Central memory CD8-positive, alpha-beta T cell (primary cell): ENCODE measurements around the gene TSPEAR.
A peak's percentile ranks its signal among the peaks of the same experiment; 100 is the strongest.

ENCODE experiments used
- ATAC-seq: fragments of 150-1000 bp; cut with Tn5 transposase; replicated peaks from 2 replicates; pipeline ENCODE4 v1.10.0; 2022; ENCODE audit warnings: mild to moderate bottlenecking, moderate FRiP score, moderate number of reproducible peaks; ENCODE audit not compliant: poor library complexity, severe bottlenecking; ENCODE audit errors: extremely low read depth
- DNase-seq, 2 donors: peaks; one replicate each; pipeline ENCODE4 v3.0.0; 2021; ENCODE audit warnings: low spot score in 2 of 2
- H3K27ac Mint-ChIP-seq: one replicate; pipeline ENCODE4 v1.8.0; 2022; ENCODE audit warnings: low read depth, mild to moderate bottlenecking, moderate library complexity, mixed read lengths
- H3K27me3 Mint-ChIP-seq: one replicate; pipeline ENCODE4 v1.8.0; 2022; ENCODE audit warnings: mixed read lengths
- H3K36me3 Mint-ChIP-seq: one replicate; pipeline ENCODE4 v1.8.0; 2022; ENCODE audit warnings: mild to moderate bottlenecking, moderate library complexity, mixed read lengths; ENCODE audit not compliant: insufficient read depth
- H3K4me1 Mint-ChIP-seq: one replicate; pipeline ENCODE4 v1.8.0; 2022; ENCODE audit warnings: mixed read lengths
- H3K4me3 Mint-ChIP-seq: one replicate; pipeline ENCODE4 v1.8.0; 2022; ENCODE audit warnings: mild to moderate bottlenecking, moderate library complexity, mixed read lengths
- H3K9me3 Mint-ChIP-seq: one replicate; pipeline ENCODE4 v1.8.0; 2022; ENCODE audit warnings: mixed read lengths

Gene TSPEAR

DNA sequence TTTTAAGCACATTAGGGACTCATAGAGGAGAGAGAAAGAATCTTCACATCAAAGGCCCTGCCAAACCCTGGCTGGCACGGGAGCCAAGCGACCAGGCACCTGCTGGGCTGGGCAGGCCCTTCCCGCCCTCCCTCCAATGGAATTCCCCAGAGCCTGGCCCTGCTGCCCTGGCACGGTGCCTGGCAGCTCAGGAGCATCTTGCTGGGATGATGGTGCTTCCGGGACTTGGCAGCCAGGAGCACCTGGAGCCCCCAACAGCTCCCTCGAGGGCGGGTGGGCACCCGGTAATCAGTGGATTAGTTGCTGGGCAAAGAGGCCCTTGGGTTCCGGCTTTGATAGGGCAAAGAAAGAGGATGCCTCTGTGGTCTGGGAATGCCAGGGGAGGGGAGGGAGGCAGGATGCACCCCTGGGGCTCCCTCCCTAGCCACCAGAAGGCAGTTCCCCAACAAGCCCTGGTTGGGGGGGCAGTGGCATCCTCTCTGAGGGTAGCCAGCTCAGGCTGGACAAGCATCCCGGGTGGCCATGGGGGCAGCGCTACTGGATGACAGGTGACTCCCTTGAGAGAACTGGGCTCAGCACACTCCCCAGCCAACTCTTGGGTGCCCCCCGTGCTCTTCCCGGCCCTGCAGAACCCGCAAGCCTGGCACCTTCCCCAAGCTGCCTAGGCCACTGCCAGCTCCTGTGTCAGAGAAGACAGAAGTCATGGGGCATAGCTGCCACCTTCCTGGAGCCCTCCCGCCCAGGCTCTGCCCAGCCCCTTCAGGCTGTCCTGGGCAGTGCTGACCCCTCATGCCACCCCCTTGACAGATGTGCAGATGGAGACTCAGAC, 197.8 kb downstream of the TSPEAR start:
- Mint-ChIP-seq H3K4me1 (no peaks in the 10 kb centered on the region), H3K9me3 (no peaks in the 10 kb centered on the region), H3K4me3 (no peak overlapping the region), H3K27me3 (no peaks in the 10 kb centered on the region), H3K27ac (no peak overlapping the region), H3K36me3 (peaks cover 5% of the 10 kb centered on the region)
- ATAC-seq: no peak
- no peak for DNase-seq

DNA sequence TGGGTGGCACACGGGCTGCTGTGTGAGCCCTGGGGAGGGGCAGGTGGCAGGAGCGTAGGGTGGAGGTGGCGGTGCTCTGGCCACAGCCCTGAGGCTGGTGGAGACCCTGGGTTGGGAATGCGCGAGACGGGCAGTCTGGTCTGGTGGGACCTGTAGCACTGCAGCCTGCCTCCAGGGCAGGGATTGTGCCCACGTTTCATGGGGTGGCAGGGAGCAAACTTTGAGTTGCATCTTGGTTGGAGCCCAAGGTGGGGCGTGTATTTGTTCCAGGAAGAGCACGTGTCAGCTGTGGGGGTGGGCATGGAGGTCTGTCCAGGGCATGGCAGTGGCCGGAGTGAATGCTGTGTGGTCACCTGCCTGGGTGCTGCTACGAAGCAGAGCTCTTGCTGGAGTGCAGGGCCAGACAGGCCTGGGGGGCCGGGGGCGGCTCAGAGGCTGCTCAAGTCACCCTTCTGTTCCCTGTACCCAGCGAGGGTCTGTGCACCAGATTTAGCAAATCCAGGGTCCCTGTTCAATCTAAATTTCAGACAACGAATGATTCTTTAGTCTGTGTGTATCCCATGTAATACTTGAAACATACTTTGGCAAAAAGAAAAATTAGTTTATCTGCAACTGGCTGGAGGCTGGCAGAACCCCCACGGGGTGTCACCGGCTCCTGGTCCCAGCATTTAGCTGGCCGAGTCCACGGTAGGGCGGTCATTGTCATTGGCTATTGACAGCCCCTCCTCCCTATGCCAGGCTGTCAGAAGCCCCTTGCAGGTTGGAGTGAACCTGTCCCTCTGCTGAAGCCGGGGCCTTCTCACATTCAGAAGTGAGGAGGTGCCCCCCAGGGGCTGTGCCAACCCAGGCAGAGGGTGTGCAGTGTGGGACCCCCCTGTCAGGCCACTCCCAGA, 198.6 kb downstream of the TSPEAR start:
- peak overlapping the region; percentile 68 for H3K27ac Mint-ChIP-seq
- H3K4me3 Mint-ChIP-seq: no peak overlapping the region
- no peaks in the 10 kb centered on the region for H3K27me3 Mint-ChIP-seq
- ATAC-seq: no peak
- no peaks in the 10 kb centered on the region for H3K9me3 Mint-ChIP-seq
- H3K4me1 Mint-ChIP-seq: no peaks in the 10 kb centered on the region
- no peak for DNase-seq
- H3K36me3 Mint-ChIP-seq: peaks cover 3% of the 10 kb centered on the region

DNA sequence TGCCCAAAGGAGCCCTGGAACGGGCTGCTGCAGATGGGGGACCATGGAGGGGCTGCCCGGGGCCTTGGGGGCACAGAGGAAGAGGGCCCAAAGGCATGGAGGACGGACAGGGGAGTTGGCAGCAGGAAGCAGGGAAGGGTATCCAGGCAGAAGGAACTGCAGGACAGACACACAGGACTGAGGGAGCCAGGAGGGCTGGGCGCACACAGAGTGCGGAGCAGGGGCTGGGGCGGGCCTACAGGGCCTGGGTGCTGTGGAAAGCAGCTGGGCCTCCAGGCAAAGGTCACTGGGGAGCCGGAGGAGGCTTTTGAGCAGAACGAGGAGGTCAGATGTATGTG, 199.5 kb downstream of the TSPEAR start:
- Mint-ChIP-seq H3K27me3 (no peaks in the 10 kb centered on the region), H3K36me3 (no peaks in the 10 kb centered on the region), H3K9me3 (no peaks in the 10 kb centered on the region), H3K4me3 (no peak overlapping the region), H3K27ac (peak overlapping the region; percentile 68), H3K4me1 (no peaks in the 10 kb centered on the region)
- ATAC-seq: no peak
- no peak for DNase-seq

DNA sequence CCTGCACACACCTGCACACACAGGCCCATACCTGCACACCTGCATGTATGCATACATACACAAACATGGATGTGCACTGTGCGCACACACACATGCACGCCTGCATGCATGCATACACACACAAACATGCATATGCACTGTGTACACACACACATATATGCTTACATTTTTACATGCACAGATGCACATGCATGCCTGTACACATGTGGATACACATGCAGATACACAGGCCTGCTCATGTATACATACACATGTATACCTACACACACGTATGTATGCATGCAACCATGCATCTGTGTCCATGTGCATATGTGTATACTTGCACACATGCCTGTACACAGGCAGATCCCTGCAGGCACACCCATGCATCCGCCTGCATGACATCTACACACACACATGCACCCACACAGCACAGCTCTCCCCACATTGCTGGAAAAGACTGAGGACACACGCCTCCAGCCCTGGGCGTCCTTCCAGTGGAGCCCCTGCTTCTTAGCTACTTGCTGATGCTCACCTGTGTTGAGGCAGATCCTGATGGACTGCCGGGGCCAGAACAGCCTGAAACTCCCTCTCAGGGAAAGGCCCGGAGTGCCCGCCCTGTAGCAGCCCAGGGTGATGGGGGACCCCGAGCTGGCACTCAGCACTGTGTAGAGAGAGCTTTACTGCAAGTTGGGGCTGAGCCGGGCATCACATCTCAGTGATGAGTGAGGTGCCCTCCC, 200.0 kb downstream of the TSPEAR start:
- Mint-ChIP-seq H3K27me3 (no peaks in the 10 kb centered on the region), H3K4me1 (no peaks in the 10 kb centered on the region), H3K27ac (peak overlapping the region; percentile 68), H3K36me3 (no peaks in the 10 kb centered on the region), H3K9me3 (no peaks in the 10 kb centered on the region), H3K4me3 (peak overlapping the region; percentile 7)
- ATAC-seq (no peak), DNase-seq (no peak)

DNA sequence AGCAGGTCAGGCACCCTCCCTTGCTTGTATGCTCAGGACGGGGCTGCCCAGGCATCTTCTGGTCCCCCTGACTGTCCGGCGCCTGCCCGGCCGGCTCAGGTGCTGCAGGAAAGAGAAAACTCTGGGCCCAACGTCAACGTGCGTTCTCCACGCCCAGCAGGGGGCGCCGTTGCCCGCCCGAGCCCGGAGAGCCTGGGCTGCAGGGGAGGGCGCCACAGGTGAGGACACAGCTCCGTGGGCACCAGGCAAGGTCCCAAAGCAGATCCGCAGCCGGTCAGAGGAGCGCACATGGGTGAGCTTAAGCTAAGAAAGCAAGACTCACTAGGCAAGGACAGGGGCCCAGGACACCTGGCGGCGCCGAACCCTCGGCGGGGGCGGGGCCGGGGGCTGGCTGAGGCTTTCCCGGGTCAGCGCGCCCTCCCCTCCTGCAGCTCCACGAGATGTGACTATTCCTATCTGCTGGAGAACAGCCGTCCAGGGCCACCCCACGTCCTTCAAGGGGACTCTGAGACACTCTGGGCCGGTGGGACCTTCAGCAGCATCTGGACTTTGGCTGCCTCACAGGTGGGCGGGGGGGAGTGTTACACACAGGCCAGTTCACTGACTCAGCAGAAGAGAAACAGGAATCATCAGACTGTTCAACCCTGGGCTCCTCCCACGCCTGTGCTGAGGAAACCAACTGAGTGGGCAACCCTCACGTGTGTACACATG, 200.7 kb downstream of the TSPEAR start:
- DNase-seq (peak; percentile 69 to 79), ATAC-seq (peak; percentile 76)
- Mint-ChIP-seq H3K4me3 (peak overlapping the region; percentile 7), H3K4me1 (no peaks in the 10 kb centered on the region), H3K36me3 (no peaks in the 10 kb centered on the region), H3K27ac (no peak overlapping the region), H3K9me3 (no peaks in the 10 kb centered on the region), H3K27me3 (no peaks in the 10 kb centered on the region)

DNA sequence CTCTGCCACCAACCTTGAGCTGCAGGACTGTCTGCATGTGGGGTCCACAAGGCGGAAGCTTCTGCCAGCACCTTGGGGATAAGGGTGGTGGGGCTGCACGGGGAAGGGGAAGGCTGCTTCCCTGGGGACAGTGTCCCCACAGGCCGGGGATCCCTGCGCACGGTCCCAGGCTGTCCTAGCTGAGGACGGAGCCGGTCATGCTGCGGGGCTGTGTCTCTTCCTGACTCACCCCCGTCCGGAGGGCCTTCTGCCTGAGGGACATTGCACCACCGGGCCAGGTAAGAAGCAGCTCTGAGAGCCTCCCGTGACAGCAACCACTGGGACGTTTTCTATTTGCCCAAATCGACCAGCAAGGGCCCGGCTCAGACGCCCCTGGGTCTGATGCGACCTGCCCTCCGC, 201.3 kb downstream of the TSPEAR start:
- H3K4me3 Mint-ChIP-seq: no peak overlapping the region
- no peak for ATAC-seq

DNA sequence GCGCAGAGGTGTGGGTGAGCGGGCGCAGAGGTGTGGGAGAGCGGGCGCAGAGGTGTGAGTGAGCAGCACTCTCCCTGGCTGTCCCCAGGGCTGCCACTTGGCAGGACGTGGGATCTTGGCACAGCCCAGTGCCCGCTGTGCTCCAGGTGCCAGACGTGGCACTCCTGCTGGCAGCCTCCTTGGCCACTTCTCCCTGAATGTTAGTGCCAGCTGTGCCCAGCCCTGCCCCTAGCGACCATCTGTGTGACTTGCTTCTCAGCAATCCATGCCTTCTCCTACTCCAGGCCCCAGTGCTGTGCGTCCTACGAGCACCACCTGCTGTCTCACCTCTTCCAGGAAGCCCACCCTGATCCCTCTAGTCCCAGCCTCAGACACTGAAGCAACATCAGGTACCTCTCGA, 201.8 kb downstream of the TSPEAR start:
- Mint-ChIP-seq H3K36me3 (no peaks in the 10 kb centered on the region), H3K4me1 (no peaks in the 10 kb centered on the region), H3K27me3 (no peaks in the 10 kb centered on the region), H3K9me3 (no peaks in the 10 kb centered on the region), H3K4me3 (no peak overlapping the region), H3K27ac (no peak overlapping the region)
- no peak for DNase-seq
- ATAC-seq: no peak

More for the DNA sequence above, 201.3 kb downstream of the TSPEAR start:
- Mint-ChIP-seq H3K4me1 (no peaks in the 10 kb centered on the region), H3K36me3 (no peaks in the 10 kb centered on the region), H3K9me3 (no peaks in the 10 kb centered on the region), H3K27ac (no peak overlapping the region), H3K27me3 (no peaks in the 10 kb centered on the region)
- DNase-seq: no peak

DNA sequence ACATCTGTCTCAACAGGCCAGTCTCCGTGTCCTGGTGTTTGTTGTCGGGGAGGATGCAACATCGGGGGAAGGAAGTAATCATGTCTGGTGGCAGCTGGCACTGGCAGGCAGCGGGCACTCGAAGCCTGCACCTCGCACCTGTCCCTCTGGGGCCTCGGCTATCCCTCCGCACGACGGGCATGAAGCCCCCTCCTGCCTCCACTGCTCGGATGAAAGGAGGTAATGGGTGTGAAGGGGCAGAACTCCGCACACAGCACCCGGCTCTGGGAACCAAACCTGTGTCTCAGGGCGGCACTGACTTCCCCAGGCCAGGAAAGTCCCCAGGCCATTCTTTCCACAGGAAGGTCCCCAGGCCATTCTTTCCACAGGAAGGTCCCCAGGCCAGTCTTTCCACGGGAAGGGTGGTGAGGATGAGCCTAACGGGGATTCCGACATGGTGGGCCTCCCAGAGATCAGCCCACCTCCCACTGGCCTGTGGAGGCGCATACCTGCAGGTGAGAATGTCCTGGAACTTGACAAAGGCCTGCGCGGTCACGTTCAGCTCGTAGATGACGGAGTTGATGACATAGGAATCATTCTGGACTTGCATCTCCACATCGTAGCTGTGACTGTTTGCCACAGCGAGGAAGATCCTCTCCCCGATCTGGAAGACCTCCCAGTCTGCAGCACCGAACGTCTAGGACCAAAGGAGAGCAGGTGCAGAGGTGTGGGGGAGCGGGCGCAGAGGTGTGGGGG, 202.5 kb downstream of the TSPEAR start:
- H3K36me3 Mint-ChIP-seq: no peaks in the 10 kb centered on the region
- no peaks in the 10 kb centered on the region for H3K4me1 Mint-ChIP-seq
- no peaks in the 10 kb centered on the region for H3K27me3 Mint-ChIP-seq
- DNase-seq: no peak
- ATAC-seq: no peak
- no peaks in the 10 kb centered on the region for H3K9me3 Mint-ChIP-seq
- no peak overlapping the region for H3K27ac Mint-ChIP-seq
- no peak overlapping the region for H3K4me3 Mint-ChIP-seq

DNA sequence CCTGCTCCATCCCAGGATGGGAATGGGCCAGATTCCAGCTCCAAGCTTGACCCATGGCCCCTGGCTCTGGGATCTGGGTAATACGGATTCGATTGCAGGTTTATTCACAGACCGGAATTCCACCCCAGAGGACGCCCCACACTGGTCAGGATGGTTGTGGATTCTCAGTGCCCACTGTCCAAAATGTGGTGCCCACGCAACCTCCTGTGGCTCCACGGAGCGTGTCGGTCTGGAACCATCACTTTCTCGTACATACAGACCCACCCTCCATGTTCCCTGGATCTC, 203.0 kb downstream of the TSPEAR start:
- H3K4me1 Mint-ChIP-seq: no peaks in the 10 kb centered on the region
- no peaks in the 10 kb centered on the region for H3K36me3 Mint-ChIP-seq
- DNase-seq: no peak
- H3K9me3 Mint-ChIP-seq: no peaks in the 10 kb centered on the region
- H3K27ac Mint-ChIP-seq: no peak overlapping the region
- H3K4me3 Mint-ChIP-seq: no peak overlapping the region
- no peaks in the 10 kb centered on the region for H3K27me3 Mint-ChIP-seq
- no peak for ATAC-seq

DNA sequence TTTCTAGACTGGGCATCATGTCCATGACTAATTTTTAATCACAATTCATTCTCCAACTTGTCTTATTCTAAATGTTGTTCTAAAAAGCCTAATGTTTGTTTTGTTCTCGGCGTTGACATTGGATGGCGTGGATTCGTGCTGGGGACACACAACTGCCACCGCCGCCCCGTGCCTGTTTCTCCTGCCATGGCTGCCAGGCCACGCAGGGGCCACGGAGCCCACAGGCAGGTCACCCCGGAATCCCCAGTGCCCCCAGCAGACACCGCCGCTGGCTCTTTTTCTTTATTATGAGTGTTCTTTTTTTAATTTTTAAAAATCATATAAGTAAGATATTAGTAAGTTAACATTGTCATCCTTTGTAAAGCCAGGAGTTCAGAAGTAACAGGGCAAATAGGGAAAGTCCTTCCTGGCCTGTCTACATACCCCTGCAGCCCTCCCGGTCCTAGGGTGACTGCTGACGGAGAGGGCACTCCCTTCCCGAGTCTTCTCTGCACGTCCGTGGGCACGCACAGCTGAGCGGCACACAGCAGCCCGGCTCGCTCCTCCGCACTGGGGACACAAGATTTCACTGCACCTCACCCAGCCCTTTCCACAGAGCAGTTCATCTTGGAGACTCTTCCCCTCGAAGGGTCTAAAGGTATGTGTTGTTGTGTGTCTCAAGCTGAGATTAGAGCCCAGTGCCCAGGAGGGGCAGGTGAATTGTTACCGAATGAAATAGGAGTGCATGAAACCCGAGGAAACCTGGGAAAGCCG, 203.5 kb downstream of the TSPEAR start:
- ATAC-seq: no peak
- no peaks in the 10 kb centered on the region for H3K4me1 Mint-ChIP-seq
- H3K27ac Mint-ChIP-seq: no peak overlapping the region
- no peaks in the 10 kb centered on the region for H3K9me3 Mint-ChIP-seq
- no peak for DNase-seq
- no peaks in the 10 kb centered on the region for H3K27me3 Mint-ChIP-seq
- no peaks in the 10 kb centered on the region for H3K36me3 Mint-ChIP-seq
- H3K4me3 Mint-ChIP-seq: no peak overlapping the region
